Panc1 (cell line): ENCODE results near the gene MRGPRD. TPM values are rescaled to one million over a fixed set of nuclear protein-coding genes. Genes with fewer than 3 reads are reported as not detected.

Source experiments
- ATAC-seq: fragments of 200-7000 bp; cut with Tn5 transposase; 2 replicates; pipeline ENCODE4 v1.9.1; 2020; ENCODE audit warnings: mild to moderate bottlenecking, moderate library complexity
- BruUV-seq: library from RNA; stranded (reverse); fragments of 400-500 nt; replicated peaks from 2 replicates; lab custom pipeline; 2021; lab: Mats Ljungman, UMichigan
- CTCF ChIA-PET: fragments of 300-600 bp; sonication (Branson Sonifier 250); formaldehyde crosslinking; loops from one replicate; lab custom pipeline; 2022; ENCODE audit warnings: antibody characterized with exemption; lab: Charles Lee
- POLR2A ChIA-PET: fragments of 300-600 bp; sonication (Branson Sonifier 250); formaldehyde crosslinking; loops from one replicate; lab custom pipeline; 2022; ENCODE audit warnings: antibody characterized with exemption; lab: Charles Lee
- DNase-seq: peaks from one replicate; pipeline ENCODE4 v3.0.0-alpha.2; 2010; ENCODE audit warnings: low read depth, low spot score
- H3K27ac ChIP-seq: 2 replicates; pipeline ENCODE4 v1.5.1; 2011; ENCODE audit warnings: mild to moderate bottlenecking, low read length, inconsistent platforms
- H3K27me3 ChIP-seq: fragments of 200-500 bp; sonication (Bioruptor generic); 2 replicates; pipeline ENCODE4 v1.6.0; 2014; ENCODE audit warnings: low read length, inconsistent platforms; ENCODE audit not compliant: control insufficient read depth, insufficient read depth
- H3K36me3 ChIP-seq: fragments of 200-500 bp; sonication (Bioruptor generic); 2 replicates; pipeline ENCODE4 v1.5.1; 2014; ENCODE audit warnings: inconsistent platforms, mild to moderate bottlenecking, low read length, moderate library complexity; ENCODE audit not compliant: control insufficient read depth, insufficient read depth
- H3K4me1 ChIP-seq: 2 replicates; pipeline ENCODE4 v1.5.1; 2011; ENCODE audit warnings: inconsistent platforms, mild to moderate bottlenecking, low read length, moderate library complexity; ENCODE audit not compliant: control insufficient read depth, insufficient read depth
- H3K4me3 ChIP-seq, 2 experiments: 2 replicates each; pipeline ENCODE4 v1.5.1; 2011 to 2012; ENCODE audit warnings: low read depth in 2 of 2, low read length in 2 of 2, mild to moderate bottlenecking in 2 of 2, inconsistent platforms in 1 of 2, moderate library complexity in 1 of 2
- H3K9me3 ChIP-seq: fragments of 200-500 bp; sonication (Bioruptor generic); 2 replicates; pipeline ENCODE4 v1.5.1; 2014; ENCODE audit warnings: low read depth, mild to moderate bottlenecking, inconsistent platforms, low read length, moderate library complexity; ENCODE audit not compliant: control insufficient read depth, insufficient read depth
- POLR2AphosphoS5 ChIP-seq: IDR thresholded peaks from 2 replicates; pipeline ENCODE4 v1.6.1; 2012; ENCODE audit warnings: mild to moderate bottlenecking, low read depth, low read length, moderate library complexity
- SIN3A ChIP-seq: IDR thresholded peaks from 2 replicates; pipeline ENCODE4 v1.6.1; 2012; ENCODE audit warnings: low read depth, mild to moderate bottlenecking, low read length, moderate library complexity, borderline replicate concordance; ENCODE audit not compliant: insufficient read depth
- TCF7L2 ChIP-seq: IDR thresholded peaks from 2 replicates; pipeline ENCODE4 v1.6.1; 2011; ENCODE audit warnings: mild to moderate bottlenecking, low read depth, low read length, inconsistent platforms
- in situ Hi-C: cut with HindIII; loops from 2 replicates; pipeline ENCODE4 v1.10.0; 2016; ENCODE audit warnings: low sequenced_read_pairs, low pct_unique_long_range_greater_than_20kb
- intact Hi-C: fragments of 100-400 bp; cut with micrococcal nuclease; formaldehyde crosslinking; loops from one replicate; pipeline ENCODE4 v1.10.0; 2022; ENCODE audit not compliant: unreplicated experiment
- total RNA-seq: library from RNA; stranded (reverse); gene quantifications from one replicate; pipeline ENCODE4 v1.2.1, GENCODE V29; 2021; ENCODE audit not compliant: unreplicated experiment
- TF ChIP-seq, protein P1 (sequence below): fragments of 450-650 bp; IDR thresholded peaks from 2 replicates; pipeline ENCODE4 v1.5.1; 2017; ENCODE audit warnings: mild to moderate bottlenecking
- TF ChIP-seq, protein P2 (sequence below), 2 experiments: IDR thresholded peaks; 2 replicates each; pipeline ENCODE4 v1.6.1; 2011 to 2012; ENCODE audit warnings: low read depth in 2 of 2, control low read depth in 1 of 2, low read length in 1 of 2, mild to moderate bottlenecking in 1 of 2, moderate library complexity in 1 of 2; ENCODE audit not compliant: insufficient read depth in 1 of 2

MRGPRD gene
- total RNA-seq, 1 experiment from 2014 or later: not detected

DNA sequence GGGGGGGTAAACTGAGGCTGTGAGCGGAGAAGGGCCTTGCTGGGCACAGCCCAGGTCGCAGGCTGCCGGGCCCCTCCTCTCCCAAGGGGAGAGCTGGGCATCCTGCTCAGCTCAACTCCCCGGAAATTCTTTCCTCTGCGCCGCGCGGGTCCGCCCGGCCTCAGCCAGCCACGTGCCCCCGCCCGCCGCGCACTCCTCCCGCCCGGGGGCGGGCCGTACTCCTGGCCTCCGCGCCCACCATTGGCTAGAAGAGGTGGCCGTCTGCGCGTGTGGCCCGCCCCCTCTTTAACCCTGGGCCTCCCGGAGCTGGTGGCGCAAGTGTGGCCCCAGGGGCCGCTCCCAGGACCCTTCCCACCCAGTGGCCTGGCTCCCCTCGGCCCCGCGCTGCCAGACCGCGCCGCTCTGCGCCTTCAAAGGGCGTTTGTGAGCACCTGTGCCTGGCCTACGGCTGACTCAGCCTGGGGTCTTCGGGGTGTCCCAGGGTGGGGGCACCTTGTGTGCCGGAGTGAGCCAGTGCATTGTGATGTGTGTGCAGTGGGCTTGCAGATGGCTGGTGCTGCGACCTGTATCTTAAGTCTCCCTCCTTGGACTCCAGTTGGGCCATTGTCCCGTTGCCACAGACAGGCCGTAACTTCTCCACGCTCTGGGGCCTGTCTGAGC, 30.3 kb upstream of the MRGPRD start:
- Histone ChIP-seq H3K4me3 (no peak overlapping the region), H3K4me1 (peaks cover 43% of the 10 kb centered on the region), H3K9me3 (no peaks in the 10 kb centered on the region), H3K36me3 (no peaks in the 10 kb centered on the region), H3K27ac (no peak overlapping the region), H3K27me3 (no peaks in the 10 kb centered on the region)
- DNase-seq (no peak), ATAC-seq (peak; percentile 70)
- POLR2A ChIA-PET: interaction anchor here (0.7 kb wide), 1 partner anchor 37 kb away, joined by 3 read pairs; the partner anchor contains the start of gene TPCN2
- intact Hi-C loops (no loop called here), in situ Hi-C loops (no loop called here)
- CTCF ChIA-PET: interaction anchor here (0.6 to 1.2 kb wide), 2 partner anchors 11 to 33 kb away, joined by 3 to 5 read pairs; no protein-coding TSS in a partner anchor
- no peak for TF ChIP-seq TCF7L2
- no peak for TF ChIP-seq SIN3A
- TF ChIP-seq, protein P1, sequence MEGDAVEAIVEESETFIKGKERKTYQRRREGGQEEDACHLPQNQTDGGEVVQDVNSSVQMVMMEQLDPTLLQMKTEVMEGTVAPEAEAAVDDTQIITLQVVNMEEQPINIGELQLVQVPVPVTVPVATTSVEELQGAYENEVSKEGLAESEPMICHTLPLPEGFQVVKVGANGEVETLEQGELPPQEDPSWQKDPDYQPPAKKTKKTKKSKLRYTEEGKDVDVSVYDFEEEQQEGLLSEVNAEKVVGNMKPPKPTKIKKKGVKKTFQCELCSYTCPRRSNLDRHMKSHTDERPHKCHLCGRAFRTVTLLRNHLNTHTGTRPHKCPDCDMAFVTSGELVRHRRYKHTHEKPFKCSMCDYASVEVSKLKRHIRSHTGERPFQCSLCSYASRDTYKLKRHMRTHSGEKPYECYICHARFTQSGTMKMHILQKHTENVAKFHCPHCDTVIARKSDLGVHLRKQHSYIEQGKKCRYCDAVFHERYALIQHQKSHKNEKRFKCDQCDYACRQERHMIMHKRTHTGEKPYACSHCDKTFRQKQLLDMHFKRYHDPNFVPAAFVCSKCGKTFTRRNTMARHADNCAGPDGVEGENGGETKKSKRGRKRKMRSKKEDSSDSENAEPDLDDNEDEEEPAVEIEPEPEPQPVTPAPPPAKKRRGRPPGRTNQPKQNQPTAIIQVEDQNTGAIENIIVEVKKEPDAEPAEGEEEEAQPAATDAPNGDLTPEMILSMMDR: no peak
- TF ChIP-seq, protein P2, sequence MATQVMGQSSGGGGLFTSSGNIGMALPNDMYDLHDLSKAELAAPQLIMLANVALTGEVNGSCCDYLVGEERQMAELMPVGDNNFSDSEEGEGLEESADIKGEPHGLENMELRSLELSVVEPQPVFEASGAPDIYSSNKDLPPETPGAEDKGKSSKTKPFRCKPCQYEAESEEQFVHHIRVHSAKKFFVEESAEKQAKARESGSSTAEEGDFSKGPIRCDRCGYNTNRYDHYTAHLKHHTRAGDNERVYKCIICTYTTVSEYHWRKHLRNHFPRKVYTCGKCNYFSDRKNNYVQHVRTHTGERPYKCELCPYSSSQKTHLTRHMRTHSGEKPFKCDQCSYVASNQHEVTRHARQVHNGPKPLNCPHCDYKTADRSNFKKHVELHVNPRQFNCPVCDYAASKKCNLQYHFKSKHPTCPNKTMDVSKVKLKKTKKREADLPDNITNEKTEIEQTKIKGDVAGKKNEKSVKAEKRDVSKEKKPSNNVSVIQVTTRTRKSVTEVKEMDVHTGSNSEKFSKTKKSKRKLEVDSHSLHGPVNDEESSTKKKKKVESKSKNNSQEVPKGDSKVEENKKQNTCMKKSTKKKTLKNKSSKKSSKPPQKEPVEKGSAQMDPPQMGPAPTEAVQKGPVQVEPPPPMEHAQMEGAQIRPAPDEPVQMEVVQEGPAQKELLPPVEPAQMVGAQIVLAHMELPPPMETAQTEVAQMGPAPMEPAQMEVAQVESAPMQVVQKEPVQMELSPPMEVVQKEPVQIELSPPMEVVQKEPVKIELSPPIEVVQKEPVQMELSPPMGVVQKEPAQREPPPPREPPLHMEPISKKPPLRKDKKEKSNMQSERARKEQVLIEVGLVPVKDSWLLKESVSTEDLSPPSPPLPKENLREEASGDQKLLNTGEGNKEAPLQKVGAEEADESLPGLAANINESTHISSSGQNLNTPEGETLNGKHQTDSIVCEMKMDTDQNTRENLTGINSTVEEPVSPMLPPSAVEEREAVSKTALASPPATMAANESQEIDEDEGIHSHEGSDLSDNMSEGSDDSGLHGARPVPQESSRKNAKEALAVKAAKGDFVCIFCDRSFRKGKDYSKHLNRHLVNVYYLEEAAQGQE (IDR thresholded peaks at IDR 0.05; ENCODE audit: insufficient read depth in 1 of 2, low read depth in 2 of 2, low read length in 1 of 2): no peak
- no peak for TF ChIP-seq POLR2AphosphoS5
- no TSS peak for BruUV-seq

DNA sequence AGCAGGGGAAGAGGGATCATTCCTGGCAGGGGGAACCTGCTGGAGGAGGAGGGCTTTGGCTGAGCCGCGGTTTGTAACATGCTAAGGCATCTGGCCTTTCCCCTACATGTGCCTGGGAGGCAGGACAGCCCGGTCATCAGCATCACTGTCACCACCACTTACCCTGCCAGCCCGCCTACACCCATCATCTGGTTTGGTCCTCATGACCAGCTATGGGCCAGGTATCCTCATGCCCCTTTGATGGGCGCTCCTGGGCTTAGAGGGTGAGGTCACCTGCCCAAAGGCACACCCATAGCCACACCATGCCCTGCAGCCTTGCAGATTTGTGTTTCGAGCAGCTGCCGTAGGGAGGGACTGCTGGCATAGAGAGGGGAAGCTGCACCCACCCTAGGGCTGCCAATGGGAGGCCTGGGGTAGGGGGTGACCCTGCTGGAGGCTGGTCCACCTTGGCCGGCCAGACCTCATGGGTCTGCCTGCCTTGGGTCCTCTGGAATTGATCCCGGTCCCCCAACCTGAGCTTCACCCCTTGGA, 29.6 kb upstream of the MRGPRD start:
- TF ChIP-seq, protein P2 (IDR thresholded peaks at IDR 0.05; ENCODE audit: insufficient read depth in 1 of 2, low read depth in 2 of 2, low read length in 1 of 2): 0 out of 4 replicates have a peak, but pooled peaks of 1 of the 2 experiments have one; percentile 22
- TF ChIP-seq, protein P1: no peak
- no peak for TF ChIP-seq POLR2AphosphoS5
- TF ChIP-seq TCF7L2: no peak

More for the DNA sequence above, 29.6 kb upstream of the MRGPRD start:
- intact Hi-C loops (no loop called here), in situ Hi-C loops (no loop called here)
- no TSS peak for BruUV-seq
- POLR2A ChIA-PET: interaction anchor here (0.7 kb wide), 1 partner anchor 38 kb away, joined by 3 read pairs; the partner anchor contains the start of gene TPCN2
- H3K36me3 ChIP-seq: no peaks in the 10 kb centered on the region
- peak; percentile 13; the same call in 1 of the 2 replicates for ATAC-seq
- H3K27ac ChIP-seq: peak overlapping the region; percentile 34; the same call in 1 of the 2 replicates
- peaks cover 43% of the 10 kb centered on the region for H3K4me1 ChIP-seq
- DNase-seq: no peak
- H3K4me3 ChIP-seq: no peak overlapping the region
- no peaks in the 10 kb centered on the region for H3K9me3 ChIP-seq
- CTCF ChIA-PET: interaction anchor here (0.6 to 1.2 kb wide), 2 partner anchors 10 to 34 kb away, joined by 3 to 5 read pairs; no protein-coding TSS in a partner anchor
- H3K27me3 ChIP-seq: no peaks in the 10 kb centered on the region
